Calu3 (cell line): ENCODE measurements around the gene LRBA. TPM values are rescaled to one million over a fixed set of nuclear protein-coding genes. Genes with fewer than 3 reads are reported as not detected.

Source experiments
- BruUV-seq: library from RNA; stranded (reverse); fragments of 400-500 nt; replicated peaks from 2 replicates; lab custom pipeline; 2021; lab: Mats Ljungman, UMichigan
- CTCF ChIA-PET: fragments of 300-600 bp; sonication (Branson Sonifier 250); formaldehyde crosslinking; loops from one replicate; lab custom pipeline; 2022; ENCODE audit warnings: antibody characterized with exemption; lab: Charles Lee
- DNase-seq: peaks from one replicate; pipeline ENCODE4 v3.0.0; 2022
- H3K27ac Mint-ChIP-seq: one replicate; pipeline ENCODE4 v1.8.0; 2022; ENCODE audit warnings: mixed read lengths; ENCODE audit not compliant: unreplicated experiment
- H3K27me3 Mint-ChIP-seq: one replicate; pipeline ENCODE4 v1.8.0; 2022; ENCODE audit warnings: mixed read lengths; ENCODE audit not compliant: unreplicated experiment
- H3K36me3 Mint-ChIP-seq: one replicate; pipeline ENCODE4 v1.8.0; 2022; ENCODE audit warnings: mild to moderate bottlenecking, moderate library complexity, mixed read lengths; ENCODE audit not compliant: insufficient read depth, unreplicated experiment
- H3K4me1 Mint-ChIP-seq: one replicate; pipeline ENCODE4 v1.8.0; 2022; ENCODE audit warnings: mild to moderate bottlenecking, low read depth, mixed read lengths; ENCODE audit not compliant: unreplicated experiment
- H3K4me3 Mint-ChIP-seq: one replicate; pipeline ENCODE4 v1.8.0; 2022; ENCODE audit warnings: mild to moderate bottlenecking, low read depth, moderate library complexity, mixed read lengths; ENCODE audit not compliant: unreplicated experiment
- H3K9me3 Mint-ChIP-seq: one replicate; pipeline ENCODE4 v1.8.0; 2022; ENCODE audit warnings: low read depth, mixed read lengths; ENCODE audit not compliant: unreplicated experiment
- intact Hi-C: fragments of 100-400 bp; cut with micrococcal nuclease; formaldehyde crosslinking; loops from one replicate; pipeline ENCODE4 v1.10.0; 2022; ENCODE audit not compliant: unreplicated experiment
- total RNA-seq: library from RNA; stranded (reverse); gene quantifications from 2 replicates; pipeline ENCODE4 v1.2.3, GENCODE V29; 2022
- TF ChIP-seq, protein P1 (sequence below): fragments of 200-600 bp; IDR thresholded peaks from one replicate; pipeline ENCODE4 v1.8.0; 2022; ENCODE audit warnings: antibody characterized with exemption; ENCODE audit not compliant: unreplicated experiment

Gene LRBA
- total RNA-seq, 1 experiment from 2014 or later, result 49.0 TPM

DNA sequence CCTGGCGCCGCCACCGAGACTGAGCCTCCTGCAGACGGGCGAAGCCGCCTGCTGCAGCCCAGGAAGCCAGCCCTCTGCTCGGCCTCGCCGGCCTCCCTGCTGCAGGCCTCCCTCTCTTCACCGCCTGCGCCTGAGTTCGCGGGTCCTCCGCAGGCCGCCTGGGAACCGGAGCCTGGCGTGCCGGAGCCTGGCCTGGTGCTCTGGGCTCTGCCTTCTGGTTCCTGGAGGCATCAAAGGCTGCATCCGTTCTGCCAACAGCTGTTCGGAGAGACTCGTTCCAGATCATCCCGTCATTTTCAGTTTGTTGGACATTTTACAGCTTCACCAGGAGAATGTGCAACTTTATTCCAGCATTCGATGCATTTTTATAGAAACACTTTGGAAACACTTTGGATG lies 758.9 kb downstream of the LRBA start:
- Mint-ChIP-seq H3K9me3 (no peaks in the 10 kb centered on the region), H3K4me3 (no peak overlapping the region), H3K36me3 (no peaks in the 10 kb centered on the region), H3K27me3 (no peaks in the 10 kb centered on the region), H3K4me1 (no peaks in the 10 kb centered on the region), H3K27ac (no peak overlapping the region)
- CTCF ChIA-PET, result no interaction called here
- intact Hi-C loops, result no loop called here
- no TSS peak for BruUV-seq
- no peak for DNase-seq
- TF ChIP-seq, protein P1, sequence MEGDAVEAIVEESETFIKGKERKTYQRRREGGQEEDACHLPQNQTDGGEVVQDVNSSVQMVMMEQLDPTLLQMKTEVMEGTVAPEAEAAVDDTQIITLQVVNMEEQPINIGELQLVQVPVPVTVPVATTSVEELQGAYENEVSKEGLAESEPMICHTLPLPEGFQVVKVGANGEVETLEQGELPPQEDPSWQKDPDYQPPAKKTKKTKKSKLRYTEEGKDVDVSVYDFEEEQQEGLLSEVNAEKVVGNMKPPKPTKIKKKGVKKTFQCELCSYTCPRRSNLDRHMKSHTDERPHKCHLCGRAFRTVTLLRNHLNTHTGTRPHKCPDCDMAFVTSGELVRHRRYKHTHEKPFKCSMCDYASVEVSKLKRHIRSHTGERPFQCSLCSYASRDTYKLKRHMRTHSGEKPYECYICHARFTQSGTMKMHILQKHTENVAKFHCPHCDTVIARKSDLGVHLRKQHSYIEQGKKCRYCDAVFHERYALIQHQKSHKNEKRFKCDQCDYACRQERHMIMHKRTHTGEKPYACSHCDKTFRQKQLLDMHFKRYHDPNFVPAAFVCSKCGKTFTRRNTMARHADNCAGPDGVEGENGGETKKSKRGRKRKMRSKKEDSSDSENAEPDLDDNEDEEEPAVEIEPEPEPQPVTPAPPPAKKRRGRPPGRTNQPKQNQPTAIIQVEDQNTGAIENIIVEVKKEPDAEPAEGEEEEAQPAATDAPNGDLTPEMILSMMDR, result no peak

DNA sequence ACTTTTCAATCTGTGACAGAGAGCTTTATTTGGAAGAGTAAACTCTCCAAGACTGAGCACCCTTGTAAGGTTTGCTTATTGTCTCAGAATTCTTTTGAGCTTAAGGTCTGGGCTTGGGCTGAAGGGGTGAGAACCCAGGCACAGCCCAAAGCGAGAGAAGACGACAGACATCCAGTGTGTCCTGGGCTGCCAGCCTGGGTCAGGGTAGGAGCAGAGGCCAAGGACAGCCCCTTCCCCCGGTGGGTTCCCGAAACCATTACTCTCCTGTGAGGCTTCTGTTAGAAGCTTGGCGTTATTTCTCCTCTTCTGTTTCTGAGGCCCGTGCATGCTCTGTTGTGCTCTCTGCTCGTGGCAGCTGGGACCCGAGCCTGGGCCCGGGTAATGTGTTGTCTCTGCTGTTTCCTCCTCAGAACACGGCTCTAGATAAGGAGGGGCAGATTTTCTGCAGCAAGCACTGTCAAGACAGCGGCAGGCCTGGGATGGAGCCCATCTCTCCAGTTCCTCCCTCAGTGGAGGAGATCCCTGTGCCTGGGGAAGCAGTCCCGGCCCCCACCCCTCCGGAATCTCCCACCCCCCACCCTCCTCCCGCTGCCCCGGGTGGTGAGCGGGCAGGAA lies 759.4 kb downstream of the LRBA start:
- Mint-ChIP-seq H3K27me3 (no peaks in the 10 kb centered on the region), H3K4me1 (no peaks in the 10 kb centered on the region), H3K4me3 (no peak overlapping the region), H3K36me3 (no peaks in the 10 kb centered on the region), H3K9me3 (no peaks in the 10 kb centered on the region), H3K27ac (no peak overlapping the region)
- CTCF ChIA-PET, result no interaction called here
- TF ChIP-seq, protein P1, result no peak
- BruUV-seq, result no TSS peak
- no peak for DNase-seq
- intact Hi-C loops, result no loop called here

DNA sequence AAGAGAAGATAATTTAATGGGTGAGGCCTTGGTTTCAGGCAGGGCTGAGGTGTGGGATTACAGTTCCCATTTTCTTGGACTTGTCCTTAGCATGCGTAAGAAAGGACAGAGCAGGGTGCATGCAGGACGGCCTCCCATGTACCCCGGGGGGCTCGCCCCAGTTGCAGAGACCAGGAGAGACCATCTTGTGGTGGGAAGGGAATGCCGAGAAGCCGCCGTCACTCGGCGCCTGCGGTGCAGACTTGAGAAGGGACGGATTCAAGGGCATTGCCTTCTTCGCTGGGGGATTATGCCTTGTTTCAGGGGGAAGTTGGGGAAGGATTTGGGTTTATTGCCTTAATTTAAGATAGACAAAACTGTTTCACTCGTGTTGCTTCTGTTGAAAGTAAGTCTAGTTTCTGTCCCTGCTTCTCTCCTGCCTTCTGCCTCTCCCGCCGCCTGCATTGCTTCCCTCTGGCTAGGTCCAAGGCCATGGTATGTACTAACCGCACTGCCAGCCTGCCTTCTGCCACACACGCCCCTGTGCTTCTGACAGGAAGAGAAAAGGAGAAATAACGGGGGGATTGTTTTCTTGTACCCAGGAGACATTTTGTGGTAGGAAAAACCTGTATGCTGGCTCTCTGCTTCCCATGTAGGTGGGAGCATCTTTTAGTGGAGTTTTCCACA lies 761.0 kb downstream of the LRBA start:
- H3K4me3 Mint-ChIP-seq, result no peak overlapping the region
- TF ChIP-seq, protein P1, result no peak
- DNase-seq, result no peak
- no peaks in the 10 kb centered on the region for H3K9me3 Mint-ChIP-seq
- H3K27ac Mint-ChIP-seq, result no peak overlapping the region
- BruUV-seq, result no TSS peak
- no peaks in the 10 kb centered on the region for H3K27me3 Mint-ChIP-seq
- CTCF ChIA-PET, result no interaction called here
- H3K36me3 Mint-ChIP-seq, result no peaks in the 10 kb centered on the region
- intact Hi-C loops, result no loop called here
- no peaks in the 10 kb centered on the region for H3K4me1 Mint-ChIP-seq

DNA sequence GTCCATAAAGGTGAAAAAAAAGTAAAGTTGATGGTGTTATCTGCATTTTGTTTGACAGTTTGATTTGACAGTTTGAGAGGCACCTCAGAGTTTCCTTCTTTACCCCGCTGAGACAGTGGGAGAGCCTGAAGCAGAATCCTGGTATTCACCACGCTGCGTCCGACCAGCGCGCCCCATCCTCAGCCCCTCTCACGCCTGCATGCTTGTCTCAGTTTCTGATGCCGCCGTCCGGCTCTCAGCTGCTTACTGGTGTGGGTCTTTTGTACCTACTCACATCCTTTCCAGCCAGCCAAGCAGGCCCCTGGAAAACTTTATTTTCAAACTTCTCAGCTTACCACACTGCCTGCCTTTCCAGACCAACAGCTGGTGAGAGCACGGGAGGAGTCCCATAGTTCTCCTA lies 761.7 kb downstream of the LRBA start:
- Mint-ChIP-seq H3K36me3 (no peaks in the 10 kb centered on the region), H3K27me3 (no peaks in the 10 kb centered on the region), H3K4me1 (no peaks in the 10 kb centered on the region), H3K9me3 (no peaks in the 10 kb centered on the region), H3K4me3 (no peak overlapping the region), H3K27ac (no peak overlapping the region)
- intact Hi-C loops, result no loop called here
- no TSS peak for BruUV-seq
- no peak for DNase-seq
- TF ChIP-seq, protein P1, result no peak
- CTCF ChIA-PET, result no interaction called here
